NT2/D1 (cell line): ENCODE results near the gene TFAP2E.

ENCODE experiments used
- YY1 ChIP-seq: IDR thresholded peaks from 2 replicates; pipeline ENCODE4 v1.6.1; 2011; ENCODE audit not compliant: insufficient read length, insufficient read depth
- ZNF274 ChIP-seq: IDR thresholded peaks from 2 replicates; pipeline ENCODE4 v1.6.1; 2011; ENCODE audit warnings: mild to moderate bottlenecking, low read depth, low read length

DNA sequence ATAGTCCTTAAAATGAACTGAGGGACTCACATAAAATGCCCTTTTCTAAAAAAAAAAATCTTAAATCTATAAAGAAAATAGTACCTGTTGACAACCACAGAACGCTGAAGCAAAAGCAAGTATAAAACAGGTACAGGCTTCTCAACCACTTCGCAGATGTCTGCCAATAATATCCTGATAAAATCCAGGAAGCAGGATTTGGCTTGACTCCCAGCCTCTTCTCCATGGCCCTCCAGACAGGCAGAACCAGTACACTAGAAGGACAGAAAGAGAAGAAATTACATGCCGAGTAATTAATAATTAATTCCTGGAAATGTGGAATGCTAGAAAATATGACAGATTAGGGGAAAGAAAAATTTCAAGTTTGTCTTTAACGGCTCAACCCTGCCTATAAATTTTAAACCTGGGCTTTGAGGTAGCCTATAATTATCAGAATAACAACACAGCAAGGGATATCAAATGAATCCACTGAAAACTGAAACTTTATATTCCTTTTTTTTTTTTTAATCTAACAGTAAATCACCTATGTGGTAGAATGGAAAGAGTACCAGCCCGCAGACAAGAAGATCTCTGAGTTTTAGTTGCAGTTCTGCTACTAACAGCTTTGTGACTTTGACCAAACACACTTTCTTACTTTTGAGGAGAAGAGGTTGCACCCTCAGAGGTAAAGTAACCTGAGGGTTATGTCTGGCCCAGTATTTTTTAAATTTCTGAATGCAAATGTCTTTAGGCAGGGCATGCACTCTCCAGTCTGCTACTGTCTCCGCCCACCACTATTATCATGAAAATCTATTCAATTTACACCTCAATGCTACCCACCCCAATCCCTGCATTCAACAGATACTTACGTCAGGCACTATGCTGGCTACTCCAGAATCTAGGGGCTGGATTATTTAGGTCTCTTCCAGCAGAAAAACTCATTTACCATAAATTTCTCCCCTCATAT, 18.6 kb upstream of the TFAP2E start:
- TF ChIP-seq ZNF274 (no peak), YY1 (no peak)
